ENCODE measurements around the gene MPPED2. TPM values are rescaled to one million over a fixed set of nuclear protein-coding genes. Genes with fewer than 3 reads are reported as not detected.

Gene MPPED2
- polyA plus RNA-seq, 1 donor (not counting 4 experiments of a cell fraction or from before 2014, with no cell fraction given): not detected

DNA sequence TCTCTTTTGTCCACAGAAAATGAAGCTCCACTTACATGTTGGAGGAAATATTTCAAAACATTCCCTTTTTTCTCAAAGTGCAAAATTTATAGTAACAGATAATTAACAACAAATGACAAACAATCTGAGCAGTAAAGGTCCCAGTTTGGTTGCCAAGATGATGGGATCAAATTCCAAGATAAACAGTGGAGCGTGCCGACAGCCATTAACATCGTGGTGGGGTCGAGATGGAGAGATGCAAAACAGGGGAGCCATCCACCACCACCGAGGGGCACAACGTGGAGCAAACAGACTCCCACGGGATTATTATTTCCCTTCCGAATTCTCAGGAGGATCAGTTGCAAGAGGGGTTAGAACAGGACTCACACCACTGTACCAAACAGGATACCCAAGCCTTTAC is 17.2 kb downstream of the MPPED2 start:
- Histone ChIP-seq H3K4me3 (ENCODE audit: control insufficient read depth in 2 of 3, extremely low read depth in 1 of 3, insufficient read depth in 2 of 3, low read depth in 1 of 3, low read length in 3 of 3) (no peak overlapping the region), H3K9me3 (ENCODE audit: control insufficient read depth, low read depth, low read length) (no peaks in the 10 kb centered on the region), H3K27me3 (ENCODE audit: control insufficient read depth, extremely low read depth, insufficient read depth, low read length) (no peaks in the 10 kb centered on the region), H3K9ac (ENCODE audit: control insufficient read depth, extremely low read depth, insufficient read depth, low read length) (no peak overlapping the region), H3K27ac (ENCODE audit: control insufficient read depth, insufficient read depth, low read length) (no peak overlapping the region), H3K79me2 (ENCODE audit: control insufficient read depth, insufficient read depth, low read length) (no peaks in the 10 kb centered on the region), H3K4me1 (ENCODE audit: control insufficient read depth, extremely low read depth, insufficient read depth, low read length) (no peaks in the 10 kb centered on the region), H4K20me1 (ENCODE audit: control insufficient read depth, extremely low read depth, insufficient read depth, low read length) (no peaks in the 10 kb centered on the region), H3K4me2 (ENCODE audit: control insufficient read depth, extremely low read depth, insufficient read depth, low read depth, low read length) (no peak overlapping the region), H3K36me3 (ENCODE audit: control insufficient read depth in 2 of 2, extremely low read depth in 1 of 2, insufficient read depth in 2 of 2, low read length in 2 of 2) (no peaks in the 10 kb centered on the region), H2AFZ (ENCODE audit: control insufficient read depth, low read length) (no peak overlapping the region), H3K9me1 (ENCODE audit: control insufficient read depth, extremely low read depth, insufficient read depth, low read length) (no peaks in the 10 kb centered on the region)
- DNase-seq (ENCODE audit: low read depth, low spot score): no peak
- FAIRE-seq: no peak
- dilution Hi-C loops (cut with MboI; ENCODE audit: extremely low pct_ligation_motif_present, low sequenced_read_pairs): no loop called here
- TF ChIP-seq, protein P1, sequence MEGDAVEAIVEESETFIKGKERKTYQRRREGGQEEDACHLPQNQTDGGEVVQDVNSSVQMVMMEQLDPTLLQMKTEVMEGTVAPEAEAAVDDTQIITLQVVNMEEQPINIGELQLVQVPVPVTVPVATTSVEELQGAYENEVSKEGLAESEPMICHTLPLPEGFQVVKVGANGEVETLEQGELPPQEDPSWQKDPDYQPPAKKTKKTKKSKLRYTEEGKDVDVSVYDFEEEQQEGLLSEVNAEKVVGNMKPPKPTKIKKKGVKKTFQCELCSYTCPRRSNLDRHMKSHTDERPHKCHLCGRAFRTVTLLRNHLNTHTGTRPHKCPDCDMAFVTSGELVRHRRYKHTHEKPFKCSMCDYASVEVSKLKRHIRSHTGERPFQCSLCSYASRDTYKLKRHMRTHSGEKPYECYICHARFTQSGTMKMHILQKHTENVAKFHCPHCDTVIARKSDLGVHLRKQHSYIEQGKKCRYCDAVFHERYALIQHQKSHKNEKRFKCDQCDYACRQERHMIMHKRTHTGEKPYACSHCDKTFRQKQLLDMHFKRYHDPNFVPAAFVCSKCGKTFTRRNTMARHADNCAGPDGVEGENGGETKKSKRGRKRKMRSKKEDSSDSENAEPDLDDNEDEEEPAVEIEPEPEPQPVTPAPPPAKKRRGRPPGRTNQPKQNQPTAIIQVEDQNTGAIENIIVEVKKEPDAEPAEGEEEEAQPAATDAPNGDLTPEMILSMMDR (optimal IDR thresholded peaks at IDR 0.05 in 1 of 3, IDR thresholded peaks at IDR 0.05 in 1 of 3, conservative IDR thresholded peaks at IDR 0.05 in 1 of 3; ENCODE audit: extremely low read depth in 1 of 3, insufficient read depth in 2 of 3, low read length in 3 of 3): no peak
- TF ChIP-seq EZH2 (IDR thresholded peaks at IDR 0.05; ENCODE audit: low read length): no peak

DNA sequence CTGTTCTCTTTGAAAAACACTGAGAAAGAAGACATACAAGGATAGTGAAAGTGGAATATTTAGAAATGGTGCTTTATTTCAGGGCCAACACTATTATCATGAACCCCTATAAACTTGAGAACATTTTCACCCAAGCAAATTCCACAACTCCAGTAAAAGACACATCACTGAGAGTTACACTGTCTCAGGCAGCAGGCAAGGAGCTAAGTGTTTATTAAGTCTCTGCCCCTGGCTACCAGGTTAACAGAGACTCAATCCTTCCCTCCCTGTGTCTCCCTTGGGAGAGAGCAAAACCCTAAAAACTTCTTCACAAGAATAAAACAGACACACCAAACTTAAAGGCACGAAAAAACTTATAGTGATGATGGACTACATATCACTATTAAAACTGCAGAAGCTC is 18.5 kb downstream of the MPPED2 start:
- H3K9me1 ChIP-seq (ENCODE audit: control insufficient read depth, extremely low read depth, insufficient read depth, low read length): no peaks in the 10 kb centered on the region
- no peaks in the 10 kb centered on the region for H3K4me1 ChIP-seq (ENCODE audit: control insufficient read depth, extremely low read depth, insufficient read depth, low read length)
- H3K27ac ChIP-seq (ENCODE audit: control insufficient read depth, insufficient read depth, low read length): no peak overlapping the region
- H3K36me3 ChIP-seq (ENCODE audit: control insufficient read depth in 2 of 2, extremely low read depth in 1 of 2, insufficient read depth in 2 of 2, low read length in 2 of 2): no peaks in the 10 kb centered on the region
- TF ChIP-seq, protein P1 (optimal IDR thresholded peaks at IDR 0.05 in 1 of 3, IDR thresholded peaks at IDR 0.05 in 1 of 3, conservative IDR thresholded peaks at IDR 0.05 in 1 of 3; ENCODE audit: extremely low read depth in 1 of 3, insufficient read depth in 2 of 3, low read length in 3 of 3): no peak
- H3K4me2 ChIP-seq (ENCODE audit: control insufficient read depth, extremely low read depth, insufficient read depth, low read depth, low read length): no peak overlapping the region
- H3K79me2 ChIP-seq (ENCODE audit: control insufficient read depth, insufficient read depth, low read length): no peaks in the 10 kb centered on the region
- H3K9ac ChIP-seq (ENCODE audit: control insufficient read depth, extremely low read depth, insufficient read depth, low read length): no peak overlapping the region
- no peak overlapping the region for H2AFZ ChIP-seq (ENCODE audit: control insufficient read depth, low read length)
- DNase-seq (ENCODE audit: low read depth, low spot score) (no peak), FAIRE-seq (no peak)
- dilution Hi-C loops (cut with MboI; ENCODE audit: extremely low pct_ligation_motif_present, low sequenced_read_pairs): no loop called here
- no peaks in the 10 kb centered on the region for H3K9me3 ChIP-seq (ENCODE audit: control insufficient read depth, low read depth, low read length)
- no peaks in the 10 kb centered on the region for H4K20me1 ChIP-seq (ENCODE audit: control insufficient read depth, extremely low read depth, insufficient read depth, low read length)
- no peaks in the 10 kb centered on the region for H3K27me3 ChIP-seq (ENCODE audit: control insufficient read depth, extremely low read depth, insufficient read depth, low read length)
- H3K4me3 ChIP-seq (ENCODE audit: control insufficient read depth in 2 of 3, extremely low read depth in 1 of 3, insufficient read depth in 2 of 3, low read depth in 1 of 3, low read length in 3 of 3): no peak overlapping the region

Measured in keratinocyte (primary cell).